Endodermal cell (in vitro differentiated cells): ENCODE results near the gene LPIN3. TPM values are rescaled to one million over a fixed set of nuclear protein-coding genes. Genes with fewer than 3 reads are reported as not detected.

Source experiments
- DNase-seq: peaks from one replicate; pipeline ENCODE4 v3.0.0-alpha.2; 2017
- H3K27ac ChIP-seq: 2 replicates; pipeline ENCODE4 v1.5.1; 2013; ENCODE audit warnings: mild to moderate bottlenecking, low read depth, low read length, moderate library complexity
- H3K27me3 ChIP-seq: 2 replicates; pipeline ENCODE4 v1.6.1; 2013; ENCODE audit warnings: mild to moderate bottlenecking, low read length, moderate library complexity; ENCODE audit not compliant: insufficient read depth, control insufficient read depth, poor library complexity, severe bottlenecking
- H3K36me3 ChIP-seq: 2 replicates; pipeline ENCODE4 v1.7.0; 2013; ENCODE audit warnings: mild to moderate bottlenecking, low read length, moderate library complexity; ENCODE audit not compliant: control insufficient read depth, insufficient read depth
- H3K4me1 ChIP-seq: one replicate; pipeline ENCODE4 v1.7.0; 2013; ENCODE audit warnings: low read length; ENCODE audit not compliant: control insufficient read depth, insufficient read depth
- H3K4me3 ChIP-seq: 2 replicates; pipeline ENCODE4 v1.5.1; 2013; ENCODE audit warnings: mild to moderate bottlenecking, low read length, moderate library complexity
- H3K9ac ChIP-seq: 2 replicates; pipeline ENCODE4 v1.6.1; 2013; ENCODE audit warnings: mild to moderate bottlenecking, low read length, moderate library complexity; ENCODE audit not compliant: poor library complexity, severe bottlenecking; ENCODE audit errors: extremely low read depth
- H3K9me3 ChIP-seq: 2 replicates; pipeline ENCODE4 v1.6.1; 2013; ENCODE audit warnings: mild to moderate bottlenecking, low read length, moderate library complexity; ENCODE audit not compliant: control insufficient read depth
- H3K27ac Mint-ChIP-seq: 2 replicates; pipeline ENCODE4 v1.8.0; 2020; ENCODE audit warnings: mixed read lengths
- H3K27me3 Mint-ChIP-seq: 2 replicates; pipeline ENCODE4 v1.8.0; 2021; ENCODE audit warnings: mild to moderate bottlenecking, mixed read lengths; ENCODE audit not compliant: insufficient read depth
- H3K36me3 Mint-ChIP-seq: 2 replicates; pipeline ENCODE4 v1.8.0; 2020; ENCODE audit warnings: low read depth, mixed read lengths
- H3K4me1 Mint-ChIP-seq: 2 replicates; pipeline ENCODE4 v1.8.0; 2020; ENCODE audit warnings: mixed read lengths
- H3K4me3 Mint-ChIP-seq: 2 replicates; pipeline ENCODE4 v1.8.0; 2020; ENCODE audit warnings: mild to moderate bottlenecking, moderate library complexity, mixed read lengths
- H3K9me3 Mint-ChIP-seq: 2 replicates; pipeline ENCODE4 v1.8.0; 2020; ENCODE audit warnings: mild to moderate bottlenecking, mixed read lengths
- WGBS, 2 experiments: methylation state at CpG; one replicate each; pipeline versions ENCODE4 v1.1.5 to v1.1.7; 2013; ENCODE audit warnings: missing lambda C conversion rate in 2 of 2, mixed read lengths in 1 of 2; ENCODE audit not compliant: insufficient coverage in 1 of 2, insufficient read length in 1 of 2; 5-methylcytosine and 5-hydroxymethylcytosine counted together
- total RNA-seq, 2 donors: library from RNA; stranded (reverse); fragmentation: NEBNext Ultra II Directional in 1 of 2; extraction: Animal tissue kit (Norgen Biotek cat#: 25700) in 1 of 2; gene quantifications; 2 replicates in 1 of 2; 3 replicates in 1 of 2; pipeline ENCODE4 v1.2.1, GENCODE V29; 2021
- TF ChIP-seq, protein P1 (sequence below): fragments of 200-600 bp; sonication (generic); conservative IDR thresholded peaks from 2 replicates; pipeline ENCODE4 v1.5.0; 2021; ENCODE audit warnings: antibody characterized with exemption, mild to moderate bottlenecking

The LPIN3 gene
- total RNA-seq, 2 donors from 2014 or later = 13.1 to 13.2 TPM

DNA sequence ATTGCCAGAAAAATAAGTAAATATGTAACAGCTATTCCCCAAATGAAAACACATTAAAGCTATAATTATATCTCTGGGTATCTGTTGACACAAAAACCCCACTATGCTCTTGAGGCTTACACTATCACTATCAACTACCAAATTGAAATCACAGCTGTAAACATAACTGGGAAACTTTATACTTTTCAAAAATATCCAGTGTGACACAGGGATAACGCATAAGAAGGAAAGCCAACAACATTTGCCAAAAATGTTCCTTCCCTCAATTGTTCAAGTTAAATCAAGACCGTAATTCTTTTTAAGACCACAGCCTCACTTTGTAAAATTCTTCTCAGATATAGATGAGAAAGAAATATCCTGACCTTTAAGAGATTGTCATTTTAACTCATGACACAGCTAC, 26.2 kb upstream of the LPIN3 start:
- H3K9me3 ChIP-seq = no peaks in the 10 kb centered on the region
- no peak overlapping the region for H3K27ac Mint-ChIP-seq
- peaks cover 13% of the 10 kb centered on the region for H3K27me3 Mint-ChIP-seq
- TF ChIP-seq, protein P1, sequence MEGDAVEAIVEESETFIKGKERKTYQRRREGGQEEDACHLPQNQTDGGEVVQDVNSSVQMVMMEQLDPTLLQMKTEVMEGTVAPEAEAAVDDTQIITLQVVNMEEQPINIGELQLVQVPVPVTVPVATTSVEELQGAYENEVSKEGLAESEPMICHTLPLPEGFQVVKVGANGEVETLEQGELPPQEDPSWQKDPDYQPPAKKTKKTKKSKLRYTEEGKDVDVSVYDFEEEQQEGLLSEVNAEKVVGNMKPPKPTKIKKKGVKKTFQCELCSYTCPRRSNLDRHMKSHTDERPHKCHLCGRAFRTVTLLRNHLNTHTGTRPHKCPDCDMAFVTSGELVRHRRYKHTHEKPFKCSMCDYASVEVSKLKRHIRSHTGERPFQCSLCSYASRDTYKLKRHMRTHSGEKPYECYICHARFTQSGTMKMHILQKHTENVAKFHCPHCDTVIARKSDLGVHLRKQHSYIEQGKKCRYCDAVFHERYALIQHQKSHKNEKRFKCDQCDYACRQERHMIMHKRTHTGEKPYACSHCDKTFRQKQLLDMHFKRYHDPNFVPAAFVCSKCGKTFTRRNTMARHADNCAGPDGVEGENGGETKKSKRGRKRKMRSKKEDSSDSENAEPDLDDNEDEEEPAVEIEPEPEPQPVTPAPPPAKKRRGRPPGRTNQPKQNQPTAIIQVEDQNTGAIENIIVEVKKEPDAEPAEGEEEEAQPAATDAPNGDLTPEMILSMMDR = no peak
- no peak overlapping the region for H3K4me3 Mint-ChIP-seq
- no peaks in the 10 kb centered on the region for H3K4me1 ChIP-seq
- H3K27me3 ChIP-seq = peaks cover 3% of the 10 kb centered on the region
- peaks cover 6% of the 10 kb centered on the region for H3K4me1 Mint-ChIP-seq
- no peak overlapping the region for H3K27ac ChIP-seq
- no peaks in the 10 kb centered on the region for H3K36me3 Mint-ChIP-seq
- H3K9ac ChIP-seq = no peak overlapping the region
- no peak overlapping the region for H3K4me3 ChIP-seq
- H3K36me3 ChIP-seq = no peaks in the 10 kb centered on the region
- 86 to 100% methylated on average over 2 of the region's 2 CpGs for WGBS, 2 experiments
- H3K9me3 Mint-ChIP-seq = no peaks in the 10 kb centered on the region
- DNase-seq = no peak

DNA sequence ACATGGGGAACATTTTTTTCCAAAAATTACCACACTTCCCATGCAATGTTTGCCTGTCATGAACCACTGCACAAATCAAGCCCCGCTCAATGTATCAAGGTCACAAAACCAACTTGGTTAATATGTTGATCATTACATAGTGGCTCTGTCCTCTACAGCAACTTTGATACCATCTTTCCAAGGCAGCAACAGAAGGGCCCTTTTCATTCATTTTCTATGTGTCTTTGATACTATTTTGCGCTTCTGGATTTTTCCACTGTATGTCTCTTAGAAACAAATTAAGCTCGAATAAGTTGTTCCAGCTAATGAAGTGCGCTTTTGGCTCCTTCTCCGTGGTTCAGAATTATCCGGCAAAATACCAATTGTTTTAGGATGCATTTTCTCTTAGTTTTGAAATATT, 24.6 kb upstream of the LPIN3 start:
- Histone ChIP-seq H3K27ac (no peak overlapping the region), H3K9me3 (no peaks in the 10 kb centered on the region), H3K36me3 (no peaks in the 10 kb centered on the region), H3K27me3 (peaks cover 9% of the 10 kb centered on the region), H3K4me1 (no peaks in the 10 kb centered on the region), H3K9ac (no peak overlapping the region), H3K4me3 (no peak overlapping the region)
- Mint-ChIP-seq H3K4me1 (peaks cover 6% of the 10 kb centered on the region), H3K27ac (no peak overlapping the region), H3K9me3 (no peaks in the 10 kb centered on the region), H3K4me3 (peak overlapping the region; percentile 69), H3K36me3 (no peaks in the 10 kb centered on the region), H3K27me3 (peaks cover 20% of the 10 kb centered on the region)
- WGBS, 2 experiments = 90 to 94% methylated on average over 5 to 6 of the region's 6 CpGs
- DNase-seq = no peak
- TF ChIP-seq, protein P1 = no peak

DNA sequence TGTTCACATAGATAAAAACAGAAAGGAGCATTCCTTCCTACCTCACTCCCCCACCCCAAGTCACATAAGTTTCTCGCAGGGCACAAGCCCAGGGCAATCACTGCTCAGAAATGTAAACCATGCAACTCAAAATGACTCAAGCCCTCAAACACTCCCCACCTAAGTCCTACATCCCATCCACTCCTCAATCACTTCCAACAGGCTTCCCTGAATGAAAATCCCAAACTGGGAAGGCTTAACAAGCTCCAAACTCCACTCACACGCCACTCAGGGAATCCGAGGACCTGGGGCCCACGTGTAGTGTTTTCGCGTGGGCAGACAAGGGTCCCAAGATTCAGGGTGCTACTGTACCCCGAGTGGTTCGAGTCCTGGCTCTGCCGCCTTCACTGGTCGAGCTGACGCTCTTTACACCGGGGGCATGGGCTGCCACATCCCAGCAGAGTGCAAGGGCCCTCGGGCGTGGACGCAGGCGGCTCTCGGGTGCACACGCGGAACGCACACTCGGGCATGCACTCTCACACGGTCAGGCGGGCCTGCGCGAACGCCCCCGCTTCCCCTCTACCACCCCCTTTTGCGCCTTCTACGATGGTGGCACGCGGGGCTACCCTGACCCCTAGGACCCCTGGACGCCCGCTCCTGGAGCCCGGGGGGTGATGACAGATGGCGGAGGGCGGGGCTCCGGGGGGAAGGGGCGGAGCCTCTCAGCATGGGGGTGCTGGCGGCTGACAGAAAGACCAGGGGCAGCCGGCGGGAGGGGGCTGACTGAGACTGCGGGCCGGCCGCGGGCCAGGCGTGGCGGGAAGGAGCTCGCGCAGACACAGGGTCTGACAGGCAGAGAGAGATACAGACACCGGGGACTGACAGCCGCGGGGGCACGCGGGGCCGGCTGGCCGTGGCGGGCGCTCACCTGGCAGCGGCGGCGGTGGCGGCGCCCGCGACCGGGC, 23.7 kb upstream of the LPIN3 start:
- 5 to 9% methylated on average over 17 to 66 of the region's 66 CpGs for WGBS, 2 experiments
- peak; percentile 88 for DNase-seq
- H3K4me3 Mint-ChIP-seq = peak overlapping the region; percentile 69
- H3K36me3 Mint-ChIP-seq = no peaks in the 10 kb centered on the region
- Histone ChIP-seq H3K9me3 (no peaks in the 10 kb centered on the region), H3K36me3 (no peaks in the 10 kb centered on the region), H3K27me3 (peaks cover 9% of the 10 kb centered on the region), H3K4me3 (peak overlapping the region; percentile 85), H3K9ac (peak overlapping the region; percentile 40), H3K27ac (peak overlapping the region; percentile 66), H3K4me1 (no peaks in the 10 kb centered on the region)
- H3K9me3 Mint-ChIP-seq = no peaks in the 10 kb centered on the region
- no peak overlapping the region for H3K27ac Mint-ChIP-seq
- H3K27me3 Mint-ChIP-seq = peaks cover 20% of the 10 kb centered on the region
- TF ChIP-seq, protein P1 = no peak
- H3K4me1 Mint-ChIP-seq = peaks cover 6% of the 10 kb centered on the region
